ENCODE data around the gene TAF6. TPM values are rescaled to one million over a fixed set of nuclear protein-coding genes. Genes with fewer than 3 reads are reported as not detected.

TAF6 gene
- total RNA-seq, 4 donors from 2014 or later: 36.3 to 107 (median 68.7) TPM

- Histone ChIP-seq H3K27me3 (peaks cover 23% of the 10 kb centered on the region), H3K9me3 (no peaks in the 10 kb centered on the region), H3K36me3 (no peaks in the 10 kb centered on the region), H3K27ac (no peak overlapping the region), H3K4me1 (peaks cover 0 to 26% (median 0%) of the 10 kb centered on the region in 3 donors), H3K4me3 (no peak overlapping the region)
- no peak for ATAC-seq
- WGBS, 2 donors (ENCODE audit: low coverage in 1 of 2): 89 to 100% methylated on average over 1 to 5 of the region's 5 CpGs
- no peak for TF ChIP-seq EP300 (IDR thresholded peaks at IDR 0.05)
- TF ChIP-seq POLR2A (IDR thresholded peaks at IDR 0.05): no peak
- TF ChIP-seq, protein P1, sequence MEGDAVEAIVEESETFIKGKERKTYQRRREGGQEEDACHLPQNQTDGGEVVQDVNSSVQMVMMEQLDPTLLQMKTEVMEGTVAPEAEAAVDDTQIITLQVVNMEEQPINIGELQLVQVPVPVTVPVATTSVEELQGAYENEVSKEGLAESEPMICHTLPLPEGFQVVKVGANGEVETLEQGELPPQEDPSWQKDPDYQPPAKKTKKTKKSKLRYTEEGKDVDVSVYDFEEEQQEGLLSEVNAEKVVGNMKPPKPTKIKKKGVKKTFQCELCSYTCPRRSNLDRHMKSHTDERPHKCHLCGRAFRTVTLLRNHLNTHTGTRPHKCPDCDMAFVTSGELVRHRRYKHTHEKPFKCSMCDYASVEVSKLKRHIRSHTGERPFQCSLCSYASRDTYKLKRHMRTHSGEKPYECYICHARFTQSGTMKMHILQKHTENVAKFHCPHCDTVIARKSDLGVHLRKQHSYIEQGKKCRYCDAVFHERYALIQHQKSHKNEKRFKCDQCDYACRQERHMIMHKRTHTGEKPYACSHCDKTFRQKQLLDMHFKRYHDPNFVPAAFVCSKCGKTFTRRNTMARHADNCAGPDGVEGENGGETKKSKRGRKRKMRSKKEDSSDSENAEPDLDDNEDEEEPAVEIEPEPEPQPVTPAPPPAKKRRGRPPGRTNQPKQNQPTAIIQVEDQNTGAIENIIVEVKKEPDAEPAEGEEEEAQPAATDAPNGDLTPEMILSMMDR (IDR thresholded peaks at IDR 0.05): no peak
- TF ChIP-seq POLR2AphosphoS5 (IDR thresholded peaks at IDR 0.05): no peak
Observed at GRCh38 chr7:100163871-100164270, 44.7 kb upstream of the TAF6 start.

DNA sequence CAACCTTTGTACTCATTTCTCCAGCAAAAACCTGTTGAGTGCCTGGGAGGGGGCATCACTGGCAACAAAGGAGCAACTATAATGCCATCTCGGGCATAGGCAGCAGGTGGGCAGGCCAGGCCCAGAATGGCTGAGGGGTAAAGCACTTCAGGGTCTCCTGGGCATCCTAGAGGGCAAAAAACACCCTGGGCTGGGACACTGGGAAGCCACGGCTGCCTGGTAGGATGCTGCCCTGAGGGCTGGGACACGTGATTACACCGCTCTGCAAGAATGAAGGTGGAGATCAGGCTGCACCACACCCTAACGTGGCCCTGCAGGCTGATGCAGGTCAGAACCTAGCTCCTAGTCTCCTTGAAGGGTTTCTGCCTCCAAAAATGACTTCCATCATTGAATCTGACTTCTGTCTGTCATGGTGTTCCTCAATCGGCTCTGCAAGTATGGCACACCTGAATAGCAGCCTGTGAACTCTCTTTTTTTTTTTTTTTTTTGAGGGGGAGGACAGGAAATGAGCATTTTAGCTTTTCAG, 43.9 kb upstream of the TAF6 start:
- H3K4me3 ChIP-seq: no peak overlapping the region

GRCh38 chr7:100160067-100160466, 40.9 kb upstream of the TAF6 start:
- H3K36me3 ChIP-seq: peaks cover 0 to 22% of the 10 kb centered on the region in 2 donors
- peaks cover 0 to 28% (median 14%) of the 10 kb centered on the region in 3 donors for H3K4me1 ChIP-seq
- no peaks in the 10 kb centered on the region for H3K9me3 ChIP-seq
- no peak overlapping the region for H3K4me3 ChIP-seq
- H3K27ac ChIP-seq: no peak overlapping the region
- no peak for ATAC-seq
- WGBS, 2 donors (ENCODE audit: low coverage in 1 of 2): 100% methylated on average over 2 of the region's 18 CpGs; no CpG with 5 or more reads in 1 of the 2 donors
- no peaks in the 10 kb centered on the region for H3K27me3 ChIP-seq
- TF ChIP-seq POLR2A (IDR thresholded peaks at IDR 0.05): no peak
- TF ChIP-seq, protein P1 (IDR thresholded peaks at IDR 0.05): no peak
- TF ChIP-seq POLR2AphosphoS5 (IDR thresholded peaks at IDR 0.05): no peak
- TF ChIP-seq EP300 (IDR thresholded peaks at IDR 0.05): no peak

More for the DNA sequence above, 43.9 kb upstream of the TAF6 start:
- H3K27ac ChIP-seq: no peak overlapping the region
- 74 to 100% methylated on average over 2 to 5 of the region's 6 CpGs for WGBS, 2 donors (ENCODE audit: low coverage in 1 of 2)
- TF ChIP-seq EP300 (IDR thresholded peaks at IDR 0.05) (no peak), POLR2A (IDR thresholded peaks at IDR 0.05) (no peak), POLR2AphosphoS5 (IDR thresholded peaks at IDR 0.05) (no peak)
- TF ChIP-seq, protein P1 (IDR thresholded peaks at IDR 0.05): no peak
- no peaks in the 10 kb centered on the region for H3K36me3 ChIP-seq
- peaks cover 20% of the 10 kb centered on the region for H3K27me3 ChIP-seq
- peaks cover 0 to 23% (median under 1%) of the 10 kb centered on the region in 3 donors for H3K4me1 ChIP-seq
- ATAC-seq: no peak
- H3K9me3 ChIP-seq: no peaks in the 10 kb centered on the region

DNA sequence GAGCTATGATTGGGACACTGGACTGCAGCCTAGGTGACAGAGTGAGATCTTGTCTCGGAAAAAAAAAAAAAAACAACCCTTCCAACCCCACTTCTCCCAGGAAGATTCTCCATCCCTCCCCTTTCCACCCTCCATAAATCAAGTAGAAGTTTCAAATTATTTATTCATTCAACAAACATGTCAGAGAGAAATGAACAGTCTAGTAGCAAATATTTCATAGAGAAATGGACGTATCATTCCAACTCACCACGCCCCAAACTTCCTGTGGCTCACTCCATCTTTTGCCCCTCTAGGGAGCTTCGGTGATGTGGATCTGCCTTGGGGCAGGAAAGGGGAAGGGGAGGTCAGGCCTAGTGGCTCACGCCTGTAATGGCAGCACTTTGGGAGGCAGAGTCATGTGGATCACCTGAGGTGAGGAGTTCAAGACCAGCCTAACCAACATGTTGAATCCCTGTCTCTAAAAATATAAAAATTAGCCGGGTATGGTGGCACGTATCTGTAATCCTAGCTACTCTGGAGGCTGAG, 40.0 kb upstream of the TAF6 start:
- no peaks in the 10 kb centered on the region for H3K9me3 ChIP-seq
- H3K27me3 ChIP-seq: no peaks in the 10 kb centered on the region
- 28 to 60% methylated on average over 3 to 7 of the region's 7 CpGs for WGBS, 2 donors (ENCODE audit: low coverage in 1 of 2)
- H3K36me3 ChIP-seq: peaks cover 0 to 31% of the 10 kb centered on the region in 2 donors
- H3K27ac ChIP-seq: peak overlapping the region in 3 of 4 donors; percentile 84 to 89 (median 85)
- peak overlapping the region; percentile 55 to 81 for H3K4me3 ChIP-seq
- peaks cover 0 to 36% (median 14%) of the 10 kb centered on the region in 3 donors for H3K4me1 ChIP-seq
- ATAC-seq: no peak
- no peak for TF ChIP-seq POLR2A (IDR thresholded peaks at IDR 0.05)
- TF ChIP-seq POLR2AphosphoS5 (IDR thresholded peaks at IDR 0.05): no peak
- no peak for TF ChIP-seq EP300 (IDR thresholded peaks at IDR 0.05)

DNA sequence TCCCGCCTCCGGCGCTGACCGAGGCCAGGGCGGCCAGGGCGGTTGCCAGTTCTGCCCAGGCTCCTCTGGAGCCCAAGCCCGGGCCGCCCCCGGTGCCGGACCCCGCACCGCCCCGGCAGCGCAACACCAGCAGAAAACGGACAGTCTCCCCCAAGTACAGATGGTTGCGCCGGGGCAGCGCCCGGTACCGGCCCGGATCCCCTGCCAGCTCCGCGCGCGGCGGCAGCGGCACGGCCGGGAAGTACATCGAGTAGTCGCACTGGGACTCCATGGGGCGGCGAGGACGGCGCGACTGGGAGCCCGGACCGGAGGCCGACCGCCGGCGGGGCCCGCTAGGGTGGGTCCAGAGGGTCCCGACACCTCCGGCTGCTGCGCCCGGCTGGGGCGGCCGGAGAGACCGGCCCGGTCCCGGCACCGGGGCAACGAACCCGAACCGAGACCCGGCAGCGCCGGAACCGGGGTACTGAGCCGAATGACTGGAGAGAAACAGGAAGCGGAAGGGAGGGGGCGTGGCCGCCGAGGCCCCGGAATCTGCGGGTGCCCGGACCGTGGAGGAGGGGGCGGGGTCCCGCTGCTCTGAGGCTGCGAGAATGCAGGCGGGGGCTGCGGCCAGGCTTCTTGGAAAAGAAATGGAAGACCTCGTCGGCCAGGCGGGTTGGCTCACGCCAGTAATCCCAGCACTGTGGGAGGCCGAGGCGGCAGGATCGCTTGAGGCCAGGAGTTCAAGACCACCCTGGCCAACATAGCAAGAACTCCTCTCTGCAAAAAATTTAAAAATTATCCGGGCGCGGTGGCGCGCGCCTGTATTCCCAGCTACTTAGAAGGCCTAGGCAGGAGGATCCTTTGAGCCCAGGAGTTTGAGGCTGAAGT, 39.3 kb upstream of the TAF6 start, which contains the start of gene TRAPPC14:
TRAPPC14 (minus strand) TSS at position 495 of the 870 bp plus-strand sequence; CDS start at position 271, 224 bp downstream.
- TF ChIP-seq, protein P1 (IDR thresholded peaks at IDR 0.05): peak in 2 of 4 experiments; percentile 6 to 16
- peak; percentile 30 to 43 for TF ChIP-seq POLR2A (IDR thresholded peaks at IDR 0.05)
- TF ChIP-seq EP300 (IDR thresholded peaks at IDR 0.05): no peak
- TF ChIP-seq POLR2AphosphoS5 (IDR thresholded peaks at IDR 0.05): peak; percentile 60

More for the DNA sequence above, 39.3 kb upstream of the TAF6 start, which contains the start of gene TRAPPC14:
- Histone ChIP-seq H3K27me3 (no peaks in the 10 kb centered on the region), H3K4me1 (peaks cover 0 to 37% (median 14%) of the 10 kb centered on the region in 3 donors), H3K27ac (peak within 1 kb of the TSS; percentile 21 to 89 (median 84)), H3K9me3 (no peaks in the 10 kb centered on the region), H3K4me3 (peak within 1 kb of the TSS; percentile 55 to 81), H3K36me3 (peaks cover 0 to 38% of the 10 kb centered on the region in 2 donors)
- WGBS, 2 donors (ENCODE audit: low coverage in 1 of 2): 5 to 20% methylated on average over 1 to 15 of the region's 87 CpGs
- peak; percentile 92 for ATAC-seq
